Pancreas (tissue), 10 donors: ENCODE data around the gene P3H1. TPM values are rescaled to one million over a fixed set of nuclear protein-coding genes. Genes with fewer than 3 reads are reported as not detected.
A peak's percentile ranks its signal among the peaks of the same experiment; 100 is the strongest.

ENCODE experiments used
- ATAC-seq, 4 donors: fragments of 200-7000 bp; cut with Tn5 transposase; one replicate each; pipeline versions ENCODE4 v1.8.0 to v1.9.1; 2020; ENCODE audit warnings: mild to moderate bottlenecking in 4 of 4, moderate library complexity in 4 of 4
- DNase-seq, 6 donors: peaks; one replicate each; pipeline ENCODE4 v3.0.0-alpha.2; 2020
- FAIRE-seq: peaks from 2 replicates; lab custom pipeline; 2012; peaks lifted over from hg19 to GRCh38; lab: Jason Lieb, UNC
- H3K27ac ChIP-seq, 4 donors: fragments of 200-600 bp; sonication (generic); 1 replicate in 3 of 4; 2 replicates in 1 of 4; pipeline versions ENCODE4 v1.5.0 to v1.8.0; 2020
- H3K27me3 ChIP-seq, 4 donors: fragments of 200-600 bp; one replicate each; pipeline ENCODE4 v1.8.0; 2021
- H3K36me3 ChIP-seq, 3 donors: fragments of 200-600 bp; sonication (generic) in 1 of 3; one replicate each; pipeline versions ENCODE4 v1.5.0 to v1.8.0; 2020 to 2021
- H3K4me1 ChIP-seq, 3 donors: fragments of 200-600 bp; one replicate each; pipeline ENCODE4 v1.8.0; 2021
- H3K4me3 ChIP-seq, 4 donors: fragments of 200-600 bp; sonication (generic) in 2 of 4; one replicate each; pipeline versions ENCODE4 v1.5.0 to v1.8.0; 2020 to 2021
- H3K9me3 ChIP-seq, 4 donors: fragments of 200-600 bp; one replicate each; pipeline ENCODE4 v1.8.0; 2021
- WGBS, 2 donors: extraction: QIAGEN DNeasy Blood & Tissue Kit; methylation state at CpG; one replicate each; pipeline ENCODE4 v1.1.7; 2013; 5-methylcytosine and 5-hydroxymethylcytosine counted together
- intact Hi-C, 3 donors: fragments of 100-400 bp; cut with DNase I; formaldehyde crosslinking; loops; one replicate each; pipeline versions ENCODE4 v1.11.1 to v1.14.2; 2022
- polyA plus RNA-seq, 2 donors: library from polyadenylated mRNA; stranded (reverse); fragments of 200-250 nt; gene quantifications; one replicate each; pipeline ENCODE4 v1.2.3, GENCODE V29; 2013
- total RNA-seq, 6 donors: library from RNA; stranded (reverse); fragmentation: NEBNext Ultra II Directional in 4 of 6; extraction: Animal tissue kit (Norgen Biotek cat#: 25700) in 4 of 6; gene quantifications; one replicate each; pipeline versions ENCODE4 v1.2.1 to v1.2.4, GENCODE V29; 2021 to 2023
- TF ChIP-seq, protein P1 (sequence below), 4 donors: fragments of 200-600 bp; sonication (generic) in 3 of 4; IDR thresholded peaks; one replicate each; pipeline versions ENCODE4 v1.5.0 to v1.8.0; 2021; ENCODE audit warnings: antibody characterized with exemption in 4 of 4
- donor health status: healthy with polysubstance abuse.
- donor health status: DM: no; HTN: no; CAD: no; lungs with moderate emphysema.
- donor health status: DM: no; HTN: no; CAD: no.
- donor health status: control.
- donor health status: control.
- donor health status: Bipolar disorder and iron deficiency.
- donor health status: DM: yes; HTN: yes; CAD: no.
- donor health status: DM: no; HTN: no; CAD: no.
- donor health status: DM: no; HTN: no; CAD: no.
- donor health status: DM: yes; HTN: yes; CAD: no.

Gene P3H1
- total and polyA plus RNA-seq, 8 donors = 6.8 to 37.0 (median 14.0) TPM

- TF ChIP-seq, protein P1, sequence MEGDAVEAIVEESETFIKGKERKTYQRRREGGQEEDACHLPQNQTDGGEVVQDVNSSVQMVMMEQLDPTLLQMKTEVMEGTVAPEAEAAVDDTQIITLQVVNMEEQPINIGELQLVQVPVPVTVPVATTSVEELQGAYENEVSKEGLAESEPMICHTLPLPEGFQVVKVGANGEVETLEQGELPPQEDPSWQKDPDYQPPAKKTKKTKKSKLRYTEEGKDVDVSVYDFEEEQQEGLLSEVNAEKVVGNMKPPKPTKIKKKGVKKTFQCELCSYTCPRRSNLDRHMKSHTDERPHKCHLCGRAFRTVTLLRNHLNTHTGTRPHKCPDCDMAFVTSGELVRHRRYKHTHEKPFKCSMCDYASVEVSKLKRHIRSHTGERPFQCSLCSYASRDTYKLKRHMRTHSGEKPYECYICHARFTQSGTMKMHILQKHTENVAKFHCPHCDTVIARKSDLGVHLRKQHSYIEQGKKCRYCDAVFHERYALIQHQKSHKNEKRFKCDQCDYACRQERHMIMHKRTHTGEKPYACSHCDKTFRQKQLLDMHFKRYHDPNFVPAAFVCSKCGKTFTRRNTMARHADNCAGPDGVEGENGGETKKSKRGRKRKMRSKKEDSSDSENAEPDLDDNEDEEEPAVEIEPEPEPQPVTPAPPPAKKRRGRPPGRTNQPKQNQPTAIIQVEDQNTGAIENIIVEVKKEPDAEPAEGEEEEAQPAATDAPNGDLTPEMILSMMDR (IDR thresholded peaks at IDR 0.05) = peak in 1 of 4 donors; percentile 5
- Histone ChIP-seq H3K4me1 (peaks cover 4 to 8% (median 7%) of the 10 kb centered on the region in 3 donors), H3K36me3 (peaks cover 4 to 40% (median 12%) of the 10 kb centered on the region in 3 donors), H3K9me3 (no peaks in the 10 kb centered on the region), H3K4me3 (no peak overlapping the region), H3K27ac (no peak overlapping the region), H3K27me3 (no peaks in the 10 kb centered on the region)
- FAIRE-seq (no peak), DNase-seq (no peak), ATAC-seq (no peak)
- 88 to 89% methylated on average over 4 of the region's 4 CpGs for WGBS, 2 donors
- intact Hi-C loops = no loop called here
Measured at GRCh38 chr1:42698081-42698813, 68.6 kb downstream of the P3H1 start.

Other genes starting within 250 kb of the P3H1 start
- 10 to 100 TPM in 3 of 6 donors, 1 to 10 TPM in 3; 7.6 to 12.1 (median 9.1) TPM for gene PPIH, start 108.6 kb downstream of the P3H1 start, total RNA-seq
- 10 to 100 TPM; 13.4 to 22.4 TPM for gene PPIH, start 108.6 kb downstream of the P3H1 start, polyA plus RNA-seq
- gene YBX1, start 84.6 kb downstream of the P3H1 start, total RNA-seq = 100 to 1,000 TPM in 5 of 6 donors, 10 to 100 TPM in 1; 97.4 to 240 (median 207) TPM
- gene YBX1, start 84.6 kb downstream of the P3H1 start, polyA plus RNA-seq = 100 to 1,000 TPM; 164 to 193 TPM
- not detected for gene CLDN19, start 26.8 kb downstream of the P3H1 start, total RNA-seq
- gene CLDN19, start 26.8 kb downstream of the P3H1 start, polyA plus RNA-seq = under 1 TPM in 1 of 2 donors, not detected in 1; 0.04 TPM
- gene C1orf50, start 221 bp upstream of the P3H1 start, total RNA-seq = 1 to 10 TPM; 1.6 to 3.5 (median 2.8) TPM
- 1 to 10 TPM; 2.4 to 2.5 TPM for gene C1orf50, start 221 bp upstream of the P3H1 start, polyA plus RNA-seq
- gene TMEM269, start 18.0 kb upstream of the P3H1 start, total RNA-seq = under 1 TPM in 3 of 6 donors, not detected in 3; 0.18 to 0.35 (median 0.23) TPM
- gene TMEM269, start 18.0 kb upstream of the P3H1 start, polyA plus RNA-seq = under 1 TPM in 1 of 2 donors, not detected in 1; 0.04 TPM
- gene ERMAP, start 50.1 kb upstream of the P3H1 start, total RNA-seq = 10 to 100 TPM in 1 of 6 donors, 1 to 10 TPM in 5; 7.0 to 11.2 (median 8.5) TPM
- 1 to 10 TPM; 4.8 to 9.2 TPM for gene ERMAP, start 50.1 kb upstream of the P3H1 start, polyA plus RNA-seq
- gene SVBP, start 50.4 kb upstream of the P3H1 start, total RNA-seq = 1 to 10 TPM; 3.2 to 9.7 (median 5.1) TPM
- gene SVBP, start 50.4 kb upstream of the P3H1 start, polyA plus RNA-seq = 10 to 100 TPM; 12.3 to 25.5 TPM
- gene ZNF691, start 79.6 kb upstream of the P3H1 start, total RNA-seq = 1 to 10 TPM; 2.9 to 6.5 (median 4.4) TPM
- gene ZNF691, start 79.6 kb upstream of the P3H1 start, polyA plus RNA-seq = 10 to 100 TPM in 1 of 2 donors, 1 to 10 TPM in 1; 7.8 to 11.0 TPM
- gene SLC2A1, start 191.8 kb upstream of the P3H1 start, total RNA-seq = 10 to 100 TPM in 1 of 6 donors, 1 to 10 TPM in 5; 1.6 to 10.9 (median 6.8) TPM
- gene SLC2A1, start 191.8 kb upstream of the P3H1 start, polyA plus RNA-seq = 1 to 10 TPM; 3.0 to 9.2 TPM